Chondrocyte (in vitro differentiated cells): ENCODE measurements around the gene ESD. TPM values are rescaled to one million over a fixed set of nuclear protein-coding genes. Genes with fewer than 3 reads are reported as not detected.
"Not testable (repeated sequence)": the region's sequence is repeated elsewhere in the genome, so short reads cannot be mapped to it uniquely, and the experiment has no call there.

ENCODE experiments used
- DNase-seq: peaks from one replicate; pipeline ENCODE4 v3.0.0; 2021; ENCODE audit warnings: mixed read lengths, low spot score
- H3K27ac Mint-ChIP-seq: one replicate; pipeline ENCODE4 v1.8.0; 2021; ENCODE audit warnings: mild to moderate bottlenecking, moderate library complexity, mixed read lengths; ENCODE audit not compliant: unreplicated experiment
- H3K27me3 Mint-ChIP-seq: 2 replicates; pipeline ENCODE4 v1.8.0; 2021; ENCODE audit warnings: low read depth, mixed read lengths
- H3K36me3 Mint-ChIP-seq: 2 replicates; pipeline ENCODE4 v1.8.0; 2021; ENCODE audit warnings: low read depth, mixed read lengths
- H3K4me1 Mint-ChIP-seq: 2 replicates; pipeline ENCODE4 v1.8.0; 2021; ENCODE audit warnings: low read depth, mild to moderate bottlenecking, mixed read lengths
- H3K4me3 Mint-ChIP-seq: one replicate; pipeline ENCODE4 v1.8.0; 2021; ENCODE audit warnings: mild to moderate bottlenecking, moderate library complexity, mixed read lengths; ENCODE audit not compliant: unreplicated experiment
- H3K9me3 Mint-ChIP-seq: 2 replicates; pipeline ENCODE4 v1.8.0; 2021; ENCODE audit warnings: low read depth, mixed read lengths
- CTCF ChIP-seq: fragments of 200-600 bp; sonication (generic); IDR thresholded peaks from 2 replicates; pipeline ENCODE4 v1.5.0; 2021; ENCODE audit warnings: antibody characterized with exemption, mild to moderate bottlenecking, moderate library complexity
- total RNA-seq: library from RNA; stranded (reverse); gene quantifications from 3 replicates; pipeline ENCODE4 v1.2.1, GENCODE V29; 2021

ESD gene
- total RNA-seq, 1 donor from 2014 or later, result 94.7 TPM

DNA sequence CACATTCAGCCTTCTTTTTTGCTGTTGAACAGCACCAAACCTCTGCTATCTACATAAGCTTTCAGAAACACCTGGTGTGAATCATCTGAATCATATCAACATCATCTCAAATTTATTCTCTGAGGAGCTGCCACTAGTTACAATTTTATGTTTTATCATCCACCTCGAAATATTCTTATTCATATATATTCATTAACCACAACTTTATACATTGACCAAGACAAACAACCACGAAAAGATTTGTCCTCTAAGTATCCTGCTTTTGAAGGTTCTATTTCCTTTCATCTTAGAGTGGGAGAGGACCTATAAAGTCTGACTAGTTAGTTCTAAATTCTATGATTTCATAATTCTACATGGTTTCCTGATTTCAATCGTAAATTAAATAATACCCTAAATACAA lies 18.9 kb downstream of the ESD start:
- H3K36me3 Mint-ChIP-seq, result peaks cover 31% of the 10 kb centered on the region
- peaks cover 46% of the 10 kb centered on the region for H3K4me1 Mint-ChIP-seq
- H3K9me3 Mint-ChIP-seq, result no peaks in the 10 kb centered on the region
- TF ChIP-seq CTCF, result no peak
- no peak overlapping the region for H3K4me3 Mint-ChIP-seq
- DNase-seq, result no peak
- peak overlapping the region; percentile 29 for H3K27ac Mint-ChIP-seq
- no peaks in the 10 kb centered on the region for H3K27me3 Mint-ChIP-seq

GRCh38 chr13:46775385-46776107 lies 21.4 kb downstream of the ESD start:
- DNase-seq, result no peak
- TF ChIP-seq CTCF, result no peak
- no peak overlapping the region for H3K4me3 Mint-ChIP-seq
- H3K4me1 Mint-ChIP-seq, result peaks cover 39% of the 10 kb centered on the region
- H3K27ac Mint-ChIP-seq, result peak overlapping the region; percentile 13
- peaks cover 29% of the 10 kb centered on the region for H3K36me3 Mint-ChIP-seq
- no peaks in the 10 kb centered on the region for H3K27me3 Mint-ChIP-seq
- no peaks in the 10 kb centered on the region for H3K9me3 Mint-ChIP-seq

- peaks cover 29% of the 10 kb centered on the region for H3K36me3 Mint-ChIP-seq
Observed at GRCh38 chr13:46773541-46773940, 23.4 kb downstream of the ESD start.

DNA sequence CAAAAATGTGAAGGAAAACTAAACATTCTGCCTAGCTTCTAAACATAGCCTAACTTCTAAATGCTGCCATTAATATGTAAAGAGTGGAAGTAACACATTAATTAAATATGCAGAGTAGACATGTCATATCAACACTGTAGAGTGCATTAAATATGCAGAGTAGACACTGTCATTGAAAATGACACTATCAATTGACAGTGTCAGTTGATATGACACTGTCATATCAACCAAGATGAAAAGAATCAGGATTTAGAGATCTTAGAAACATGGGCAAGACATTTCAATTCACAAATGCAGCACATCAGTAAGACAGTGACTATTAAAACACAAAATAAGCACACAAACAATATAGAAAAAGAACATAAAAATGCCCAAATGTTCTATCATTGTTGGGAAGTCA lies 25.3 kb downstream of the ESD start:
- Mint-ChIP-seq H3K27me3 (no peaks in the 10 kb centered on the region), H3K27ac (no peak overlapping the region), H3K9me3 (no peaks in the 10 kb centered on the region), H3K4me3 (no peak overlapping the region), H3K36me3 (peaks cover 23% of the 10 kb centered on the region), H3K4me1 (peaks cover 34% of the 10 kb centered on the region)
- no peak for DNase-seq
- TF ChIP-seq CTCF, result no peak

More at GRCh38 chr13:46773541-46773940, 23.4 kb downstream of the ESD start:
- DNase-seq, result no peak
- H3K27ac Mint-ChIP-seq, result peak overlapping the region; percentile 13
- no peaks in the 10 kb centered on the region for H3K27me3 Mint-ChIP-seq
- H3K4me3 Mint-ChIP-seq, result no peak overlapping the region
- no peak for TF ChIP-seq CTCF
- peaks cover 39% of the 10 kb centered on the region for H3K4me1 Mint-ChIP-seq
- no peaks in the 10 kb centered on the region for H3K9me3 Mint-ChIP-seq

DNA sequence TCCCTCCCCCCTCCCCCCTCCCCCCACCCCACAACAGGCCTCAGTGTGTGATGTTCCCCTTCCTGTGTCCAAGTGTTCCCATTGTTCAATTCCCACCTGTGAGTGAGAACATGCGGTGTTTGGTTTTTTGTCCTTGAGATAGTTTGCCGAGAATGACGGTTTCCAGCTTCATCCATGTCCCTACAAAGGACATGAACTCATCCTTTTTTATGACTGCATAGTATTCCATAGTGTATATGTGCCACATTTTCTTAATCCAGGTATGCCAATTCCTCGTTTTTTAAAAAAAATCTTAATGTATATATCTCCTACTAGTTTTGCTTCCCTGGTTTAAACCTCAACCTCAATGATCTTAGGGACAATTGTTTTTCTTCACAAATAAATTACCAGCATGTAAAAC lies 27.0 kb downstream of the ESD start:
- not testable (repeated sequence) for DNase-seq, H3K4me3 Mint-ChIP-seq, H3K27ac Mint-ChIP-seq, H3K27me3 Mint-ChIP-seq, H3K9me3 Mint-ChIP-seq
- peaks cover 15% of the 10 kb centered on the region for H3K36me3 Mint-ChIP-seq
- H3K4me1 Mint-ChIP-seq, result peaks cover 20% of the 10 kb centered on the region

DNA sequence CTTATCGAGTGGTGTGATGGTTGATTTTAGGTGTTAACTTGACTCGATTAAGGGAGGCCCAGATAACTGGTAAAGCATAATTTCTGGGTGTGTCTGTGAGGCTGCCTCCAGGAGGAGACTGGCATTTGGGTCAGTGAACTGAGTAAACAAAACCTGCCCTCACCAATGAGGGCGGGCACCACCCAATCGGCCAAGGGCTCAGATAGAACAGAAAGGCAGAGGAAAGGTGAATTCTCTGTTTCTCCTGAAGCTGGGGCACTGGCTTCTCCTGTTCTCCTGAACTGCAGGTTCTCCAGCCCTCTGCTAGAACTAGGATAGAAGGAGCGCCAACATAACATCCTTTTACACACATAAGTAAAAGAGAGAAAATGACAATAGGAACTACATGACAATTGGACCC lies 35.1 kb downstream of the ESD start:
- H3K4me1 Mint-ChIP-seq, result peaks cover 17% of the 10 kb centered on the region

More for the DNA sequence above, 35.1 kb downstream of the ESD start:
- Mint-ChIP-seq H3K27me3 (no peaks in the 10 kb centered on the region), H3K4me3 (no peak overlapping the region), H3K27ac (no peak overlapping the region), H3K9me3 (no peaks in the 10 kb centered on the region), H3K36me3 (no peaks in the 10 kb centered on the region)
- TF ChIP-seq CTCF, result no peak
- DNase-seq, result no peak
